GM19372 (cell line): ENCODE measurements around the gene CBLB.
"Not testable (repeated sequence)": the region's sequence is repeated elsewhere in the genome, so short reads cannot be mapped to it uniquely, and the experiment has no call there.

Source experiments
- ATAC-seq: cut with Tn5 transposase; IDR thresholded peaks from one replicate; pipeline ENCODE4 v1.9.1; 2021; ENCODE audit warnings: mild to moderate bottlenecking, low read depth, moderate library complexity; ENCODE audit not compliant: unreplicated experiment

Gene CBLB

DNA sequence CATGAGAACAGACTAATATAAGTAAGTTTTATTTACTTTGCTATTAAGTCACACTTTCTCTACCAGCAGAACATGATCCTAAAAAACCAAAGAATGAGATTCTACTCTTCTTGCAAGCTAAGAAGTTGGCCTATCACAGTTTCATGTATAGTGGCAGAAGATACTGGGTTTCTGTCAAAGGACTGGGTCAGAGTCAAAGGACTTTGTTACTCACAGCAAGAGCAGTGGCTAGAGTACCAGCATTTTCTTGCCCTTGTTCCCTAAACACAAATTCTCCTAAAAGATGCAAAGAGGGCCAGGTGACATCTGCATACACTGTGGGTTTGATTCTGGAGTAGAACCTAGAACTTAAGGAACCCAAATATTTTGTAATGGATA, 105.2 kb downstream of the CBLB start:
- no peak for ATAC-seq

DNA sequence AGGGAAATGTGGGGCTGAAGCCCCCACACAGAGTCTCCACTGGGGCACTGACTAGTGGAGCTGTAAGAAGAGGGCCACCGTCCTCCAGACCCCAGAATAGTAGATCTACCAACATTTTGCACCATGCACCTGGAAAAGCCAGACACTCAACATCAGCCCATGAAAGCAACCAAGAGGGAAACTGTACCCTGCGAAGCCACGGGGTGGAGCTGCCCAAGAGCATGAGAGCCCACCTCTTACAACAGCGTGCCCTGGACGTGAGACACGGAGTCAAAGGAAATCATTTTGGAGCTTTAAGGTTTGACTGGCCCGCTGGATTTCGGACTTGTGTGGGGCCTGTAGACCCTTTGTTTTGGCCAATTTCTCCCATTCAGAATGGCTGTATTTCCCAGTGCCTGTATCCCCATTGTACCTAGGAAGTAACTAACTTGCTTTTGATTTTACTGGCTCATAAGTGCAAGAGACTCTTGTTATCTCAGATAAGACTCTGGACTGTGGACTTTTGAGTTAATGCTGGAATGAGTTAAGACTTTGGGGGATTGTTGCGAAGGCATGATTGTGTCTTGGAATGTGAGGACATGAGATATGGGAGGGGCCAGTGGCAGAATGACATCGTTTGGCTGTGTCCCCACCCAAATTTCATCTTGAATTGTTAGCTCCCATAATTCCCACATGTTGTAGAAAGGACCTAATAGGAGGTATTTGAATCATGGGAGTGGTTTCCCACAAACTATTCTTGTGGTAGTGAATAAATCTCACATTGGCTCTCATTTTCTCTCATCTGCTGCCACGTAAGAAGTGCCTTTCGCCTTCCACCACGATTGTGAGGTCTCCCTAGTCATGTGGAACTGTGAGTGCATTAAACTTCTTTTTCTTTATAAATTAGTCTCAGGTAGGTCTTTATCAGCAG, 105.8 kb downstream of the CBLB start:
- ATAC-seq: no peak

DNA sequence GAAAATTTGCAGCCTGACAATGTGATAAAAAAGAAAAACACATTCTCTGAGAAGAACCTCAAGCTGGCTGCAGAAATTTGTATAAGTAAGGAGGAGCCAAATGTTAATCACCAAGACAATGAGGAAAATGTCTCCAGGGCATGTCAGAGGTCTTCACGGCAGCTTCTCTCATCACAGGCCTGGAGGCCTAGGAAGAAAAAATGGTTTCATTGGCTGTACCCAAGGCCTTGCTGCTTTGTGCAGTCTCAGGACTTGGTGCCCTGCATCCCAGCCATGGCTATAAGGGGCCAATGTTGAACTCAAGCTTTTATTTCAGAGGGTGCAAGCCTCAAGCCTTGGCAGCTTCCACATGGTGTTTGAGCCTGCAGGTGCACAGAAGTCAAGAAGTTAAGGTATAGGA, 106.6 kb downstream of the CBLB start:
- not testable (repeated sequence) for ATAC-seq

DNA sequence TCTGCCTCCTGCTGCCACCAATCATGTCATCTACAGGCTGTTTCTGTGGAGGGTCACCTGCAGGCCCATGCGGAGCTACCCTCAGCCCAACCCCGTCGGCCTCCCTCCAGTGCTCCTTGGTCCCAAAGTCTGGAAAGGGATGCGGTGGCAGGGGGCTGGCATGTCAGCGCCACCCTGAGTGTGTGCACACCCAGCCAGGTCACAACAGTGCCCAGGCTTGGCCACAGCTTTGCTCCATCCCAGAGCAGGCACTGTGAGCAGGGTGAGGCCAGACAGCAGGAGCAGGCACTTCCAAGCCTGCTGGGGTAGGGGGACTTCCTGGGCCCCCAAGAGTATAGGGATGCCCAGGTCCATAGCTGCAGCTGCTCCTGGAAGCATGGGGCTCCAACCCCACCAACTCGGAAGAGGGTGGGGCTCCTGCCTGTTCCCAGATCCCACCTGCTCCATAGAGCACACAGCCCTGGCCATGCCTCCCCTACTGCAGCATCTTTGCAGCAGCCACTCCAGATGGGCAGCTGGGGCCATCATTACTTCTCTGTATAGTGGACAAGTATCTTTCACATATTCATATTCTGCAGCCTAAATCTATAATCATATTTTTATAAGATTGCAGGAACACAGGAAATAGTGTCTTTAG, 109.3 kb downstream of the CBLB start:
- ATAC-seq: no peak

DNA sequence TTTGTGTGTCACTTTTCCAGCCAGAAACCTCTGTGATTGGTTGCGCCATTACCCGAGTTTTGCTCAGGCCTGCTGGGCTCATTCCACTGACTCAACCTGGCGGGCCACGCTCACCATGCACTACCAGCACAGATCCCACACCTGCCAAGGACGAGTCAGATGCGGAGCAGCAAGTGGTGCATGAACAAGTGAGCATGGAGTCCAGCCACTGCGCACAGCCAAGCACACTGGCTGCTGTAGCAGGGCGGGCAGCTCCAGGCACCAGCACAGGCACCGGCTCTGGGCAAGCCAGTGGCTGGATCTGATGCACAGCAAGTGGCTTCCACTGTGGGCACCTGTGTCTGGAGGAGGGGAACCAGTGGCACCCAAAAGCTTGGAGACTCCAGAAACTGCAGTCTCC, 110.4 kb downstream of the CBLB start:
- ATAC-seq: no peak

DNA sequence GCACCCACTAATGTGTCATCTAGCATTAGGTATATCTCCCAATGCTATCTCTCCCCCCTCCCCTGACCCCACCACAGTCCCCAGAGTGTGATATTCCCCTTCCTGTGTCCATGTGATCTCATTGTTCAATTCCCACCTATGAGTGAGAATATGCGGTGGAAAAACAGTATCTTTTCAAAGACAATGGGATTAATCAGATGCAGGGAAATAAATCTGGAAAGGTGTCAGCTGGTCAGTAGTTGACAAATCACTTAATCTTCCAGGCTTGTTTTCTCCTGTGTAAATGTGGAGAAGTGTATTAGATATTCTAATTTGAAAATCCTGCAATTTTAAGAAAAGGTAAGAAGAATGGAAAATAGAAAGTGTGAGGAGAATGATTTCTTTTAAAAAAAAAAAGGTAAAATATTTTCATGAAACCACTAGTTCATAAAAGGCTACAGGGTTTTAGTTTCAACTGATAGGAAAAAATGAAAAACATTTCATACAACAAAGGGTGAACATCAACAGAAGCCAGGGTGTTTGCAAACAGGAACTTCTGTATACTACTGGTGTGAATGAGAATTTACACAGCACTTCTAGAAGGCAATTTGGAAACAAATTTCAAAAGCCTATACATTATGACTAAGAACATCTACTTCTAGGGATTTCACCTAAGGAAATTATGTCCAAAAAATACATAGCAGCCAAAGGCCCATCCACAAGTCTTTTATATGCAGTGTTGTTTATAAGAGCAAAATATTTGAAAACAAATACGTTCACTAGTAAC, 113.5 kb downstream of the CBLB start:
- ATAC-seq: no peak

DNA sequence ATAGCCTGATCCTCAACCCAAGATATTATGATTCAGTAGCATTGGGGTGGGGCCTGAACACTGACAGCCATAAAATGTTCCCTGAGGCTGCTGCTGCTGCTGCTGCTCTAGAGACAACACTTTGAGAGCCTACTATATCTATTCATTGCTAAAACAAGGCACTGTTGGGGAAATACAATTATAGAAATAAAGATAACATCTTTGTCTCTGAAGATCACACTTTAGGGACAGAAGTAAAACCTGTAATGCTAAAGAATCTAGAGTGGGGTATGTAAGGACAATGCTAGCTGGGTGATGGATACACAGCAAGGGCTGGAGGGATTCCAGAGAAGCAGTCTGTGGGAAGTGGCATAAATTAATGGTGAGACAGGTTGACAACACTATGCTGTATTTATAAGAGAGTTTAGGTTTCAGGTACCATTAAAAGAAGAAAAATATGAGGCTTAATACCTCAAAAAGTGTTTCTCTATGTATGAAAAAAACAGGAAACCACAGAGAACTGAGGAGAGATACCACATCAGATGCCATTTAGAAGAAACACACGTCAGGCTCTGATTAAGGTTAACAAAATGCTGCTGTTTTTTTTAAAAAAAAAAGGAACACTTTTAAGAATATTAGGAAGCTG, 115.9 kb downstream of the CBLB start:
- peak; percentile 60 for ATAC-seq

DNA sequence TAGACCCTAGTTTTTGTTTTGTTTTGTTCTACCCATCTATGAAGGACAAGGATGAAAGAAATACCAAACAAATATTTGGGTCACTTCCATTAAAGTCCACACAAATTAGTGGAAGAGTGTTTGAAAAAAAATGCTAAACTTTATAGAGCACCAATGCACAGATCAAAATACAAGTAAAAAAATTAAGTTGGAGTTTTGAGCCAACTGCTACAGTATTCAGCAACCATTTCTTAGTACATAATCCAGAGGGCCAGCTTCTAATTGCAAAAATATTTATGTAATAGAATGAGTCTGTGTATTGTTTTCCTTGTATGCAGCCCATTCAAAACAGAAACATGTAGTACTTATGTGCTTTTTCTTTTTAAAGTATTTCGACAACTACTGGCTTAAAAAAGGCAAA, 121.1 kb downstream of the CBLB start:
- ATAC-seq: no peak

DNA sequence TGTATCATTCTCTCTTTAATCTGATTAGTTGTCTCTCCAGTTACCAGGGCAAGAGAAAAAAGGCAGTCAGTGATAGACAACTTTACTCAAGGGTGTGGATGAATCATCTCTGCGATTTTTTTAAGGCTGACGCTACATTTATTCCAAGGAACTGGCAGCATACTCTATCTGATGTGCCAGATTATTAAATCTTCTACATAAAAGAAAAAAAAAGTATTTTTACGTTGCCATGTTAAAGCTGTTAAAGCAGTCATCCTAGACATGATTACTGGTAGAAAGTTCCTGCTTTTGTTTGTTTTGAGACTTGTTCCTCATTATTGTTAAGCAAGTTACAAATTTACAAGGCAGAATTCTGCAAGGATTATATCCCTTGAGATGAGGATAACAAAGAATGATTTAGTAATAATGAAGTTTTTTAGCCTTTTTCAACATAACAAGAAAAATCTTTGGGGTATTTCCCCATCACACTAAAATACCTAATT, 121.7 kb downstream of the CBLB start:
- no peak for ATAC-seq

DNA sequence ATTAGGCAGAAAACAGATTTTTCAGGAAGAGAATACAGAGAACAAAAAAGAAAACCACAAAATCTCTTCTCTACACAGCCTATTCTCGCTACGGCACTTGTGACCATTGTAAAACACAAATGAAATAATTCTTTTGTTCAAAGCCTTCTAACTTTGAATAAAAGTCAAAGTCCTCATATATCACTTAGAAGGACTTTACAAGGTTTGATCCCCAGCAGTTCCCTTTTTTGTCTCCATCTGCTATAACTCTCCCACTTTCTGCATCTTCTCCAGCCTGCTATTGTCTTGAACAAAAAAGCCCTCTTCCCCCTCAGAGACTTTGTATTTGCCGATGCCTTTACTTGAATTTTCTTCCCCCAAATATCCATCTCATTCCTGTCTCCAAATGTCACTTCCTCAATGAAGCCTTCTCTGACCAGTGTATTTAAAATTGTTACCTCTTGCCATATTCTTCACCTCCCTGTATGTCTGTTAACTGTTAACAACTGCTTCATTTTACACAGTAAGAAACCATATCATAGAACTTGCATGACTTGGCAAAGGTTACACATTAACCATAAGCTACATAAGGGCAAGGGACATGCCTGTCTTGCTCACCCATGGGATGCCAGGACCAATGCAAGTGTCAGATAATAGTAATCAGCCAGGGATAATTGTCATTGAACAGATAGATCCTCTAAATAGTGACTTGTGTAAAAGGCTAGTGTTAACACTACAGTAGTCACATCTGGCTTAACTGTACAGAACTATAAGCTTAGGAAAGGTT, 122.4 kb downstream of the CBLB start:
- no peak for ATAC-seq

DNA sequence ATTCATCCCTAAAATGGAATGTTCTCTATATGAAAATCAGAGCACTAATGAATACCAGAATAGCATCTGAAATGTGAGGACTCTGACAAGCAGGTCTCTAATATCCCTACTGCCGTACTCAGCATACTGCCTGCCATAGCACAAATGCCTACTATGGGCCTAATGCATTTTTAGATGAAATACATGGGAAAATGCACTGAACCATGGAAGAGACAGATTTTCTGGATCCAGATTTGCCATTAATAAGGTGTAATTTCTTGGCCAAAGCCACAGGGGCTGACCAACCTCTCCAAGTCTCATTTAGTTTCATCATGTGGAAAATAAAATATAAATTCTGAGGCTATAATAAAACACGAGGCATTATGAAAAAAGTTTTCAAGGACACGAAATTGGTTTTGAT, 123.8 kb downstream of the CBLB start:
- ATAC-seq: no peak

DNA sequence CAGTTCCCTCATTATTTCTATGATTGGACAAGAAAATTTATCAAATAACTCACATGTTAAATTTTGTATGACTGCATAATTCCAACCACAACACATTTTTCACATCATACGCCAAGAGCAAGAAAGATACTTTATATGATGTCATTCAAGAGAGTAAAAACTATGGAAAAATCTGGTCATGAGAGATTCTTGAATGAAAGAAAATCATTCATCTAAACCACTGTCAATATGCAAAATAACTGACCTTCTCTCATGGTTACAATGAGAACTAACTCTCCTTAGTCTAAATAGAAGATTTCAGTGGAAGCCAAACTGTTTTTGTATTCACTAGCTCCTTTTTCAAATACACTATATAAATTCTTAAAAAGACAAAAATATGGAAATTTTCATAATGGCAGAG, 124.6 kb downstream of the CBLB start:
- no peak for ATAC-seq

DNA sequence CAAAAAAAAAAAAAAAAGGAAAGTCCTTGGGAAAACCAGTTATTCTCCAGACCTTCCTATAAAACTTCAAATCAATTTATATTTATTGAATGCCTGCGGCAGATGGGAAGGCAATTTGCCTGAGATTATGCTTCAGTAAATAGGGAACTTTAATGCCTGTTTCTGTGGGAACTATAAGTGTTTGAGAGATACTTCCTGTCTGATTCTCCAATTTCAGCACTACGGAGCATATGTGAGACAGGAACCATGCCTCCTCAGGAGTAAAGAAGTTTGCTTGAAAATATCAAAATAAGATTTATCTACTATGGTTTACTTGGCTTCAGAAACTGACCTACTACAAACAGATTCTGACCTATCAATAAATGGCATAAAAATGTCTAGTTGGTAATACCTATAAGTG, 135.5 kb downstream of the CBLB start:
- no peak for ATAC-seq

DNA sequence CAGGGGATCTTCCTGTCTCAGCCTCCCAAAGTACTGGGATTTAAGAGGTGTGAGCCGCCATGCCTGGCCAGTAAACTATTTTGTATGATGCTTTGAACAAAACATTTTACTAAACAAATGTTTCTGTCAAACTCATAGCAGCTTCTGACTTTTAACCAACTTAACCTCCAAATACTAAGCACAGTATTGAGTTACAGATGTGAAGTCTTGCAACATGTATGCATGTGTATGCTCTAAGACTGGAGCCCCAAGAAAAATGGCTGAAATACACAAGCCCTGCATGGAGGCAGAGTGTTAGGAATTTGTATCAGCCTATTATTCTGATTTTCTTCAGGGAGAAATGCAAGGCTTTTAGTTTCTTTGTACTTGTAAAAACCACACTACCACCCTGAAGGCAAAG, 137.1 kb downstream of the CBLB start:
- no peak for ATAC-seq

DNA sequence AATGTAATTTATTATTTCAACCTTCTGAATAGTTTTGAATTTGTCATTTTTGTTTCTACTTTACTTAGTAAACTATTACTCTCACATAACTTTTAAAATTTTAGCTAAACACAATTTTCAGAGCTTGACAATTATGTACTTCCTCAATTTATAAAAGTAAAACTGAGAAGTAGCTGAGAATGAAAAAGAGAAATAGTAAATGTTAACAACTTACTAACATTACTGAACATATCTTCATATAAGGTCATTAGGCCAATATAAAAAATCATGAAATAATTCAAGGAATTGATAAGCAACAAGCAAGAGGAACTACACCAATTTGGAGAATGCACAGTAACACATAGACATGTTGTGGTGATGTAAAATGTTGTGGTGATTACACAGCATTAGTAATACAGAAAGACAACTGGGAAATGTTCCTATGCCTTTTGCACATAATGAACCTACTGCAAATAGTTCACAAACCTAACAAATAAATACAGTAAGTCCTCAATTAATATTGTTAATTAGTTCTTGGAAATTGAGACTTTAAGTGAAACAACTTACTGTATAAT, 137.9 kb downstream of the CBLB start:
- ATAC-seq: no peak

DNA sequence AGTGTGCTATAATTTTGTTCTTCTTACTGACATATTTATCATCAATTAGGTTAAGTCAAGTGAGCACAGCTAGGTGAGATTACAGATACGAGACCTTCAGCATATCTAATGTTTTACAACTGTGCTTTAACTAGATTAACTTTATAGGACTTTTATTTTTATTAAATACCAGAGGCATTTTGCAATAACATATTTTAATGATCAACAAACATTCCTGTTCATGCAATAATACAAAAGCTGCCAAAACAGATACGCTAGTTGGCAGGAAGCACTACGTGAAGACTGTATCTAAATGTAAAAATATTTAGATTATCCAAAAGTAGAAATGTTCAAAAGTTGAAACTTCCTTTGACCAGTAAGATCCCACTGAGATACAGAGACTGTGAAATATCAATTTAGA, 139.1 kb downstream of the CBLB start:
- ATAC-seq: no peak

DNA sequence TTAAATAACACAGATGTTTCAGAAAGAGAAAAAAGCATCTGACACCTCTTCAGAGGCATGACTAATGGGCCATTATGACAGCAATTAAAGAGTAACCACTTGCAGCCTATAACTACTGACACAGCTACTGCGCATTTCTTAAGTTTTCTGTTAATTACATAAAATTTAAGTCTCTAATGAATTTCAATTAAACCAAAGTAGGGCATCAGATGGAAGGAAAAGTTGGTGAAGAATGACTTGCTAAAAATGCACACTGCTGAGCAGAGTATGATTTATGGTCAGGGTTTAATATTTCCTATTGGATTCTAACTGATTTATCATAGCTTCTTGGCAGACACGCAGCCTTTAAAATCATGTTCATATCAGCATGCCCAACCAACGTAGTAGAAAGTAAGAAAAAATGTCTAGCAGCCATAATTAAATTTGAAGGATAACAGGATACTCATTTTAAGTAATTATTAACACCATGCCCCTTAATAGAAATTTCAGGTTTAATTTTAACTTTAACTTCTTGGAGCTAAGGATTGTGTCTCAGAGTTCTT, 140.0 kb downstream of the CBLB start:
- no peak for ATAC-seq

DNA sequence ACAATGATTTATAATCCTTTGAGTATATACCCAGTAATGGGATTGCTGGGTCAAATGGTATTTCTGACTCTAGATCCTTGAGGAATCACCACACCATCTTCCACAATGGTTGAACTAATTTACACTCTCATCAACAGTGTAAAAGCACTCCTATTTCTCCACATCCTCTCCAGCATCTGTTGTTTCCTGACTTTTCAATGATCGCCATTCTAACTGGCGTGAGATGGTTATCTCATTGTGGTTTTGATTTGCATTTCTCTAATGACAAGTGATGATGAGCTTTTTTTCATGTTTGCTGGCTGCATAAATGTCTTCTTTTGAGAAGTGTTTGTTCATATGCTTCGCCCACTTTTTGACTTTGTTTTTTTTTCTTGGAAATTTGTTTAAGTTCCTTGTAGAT, 141.8 kb downstream of the CBLB start:
- ATAC-seq: not testable (repeated sequence)

DNA sequence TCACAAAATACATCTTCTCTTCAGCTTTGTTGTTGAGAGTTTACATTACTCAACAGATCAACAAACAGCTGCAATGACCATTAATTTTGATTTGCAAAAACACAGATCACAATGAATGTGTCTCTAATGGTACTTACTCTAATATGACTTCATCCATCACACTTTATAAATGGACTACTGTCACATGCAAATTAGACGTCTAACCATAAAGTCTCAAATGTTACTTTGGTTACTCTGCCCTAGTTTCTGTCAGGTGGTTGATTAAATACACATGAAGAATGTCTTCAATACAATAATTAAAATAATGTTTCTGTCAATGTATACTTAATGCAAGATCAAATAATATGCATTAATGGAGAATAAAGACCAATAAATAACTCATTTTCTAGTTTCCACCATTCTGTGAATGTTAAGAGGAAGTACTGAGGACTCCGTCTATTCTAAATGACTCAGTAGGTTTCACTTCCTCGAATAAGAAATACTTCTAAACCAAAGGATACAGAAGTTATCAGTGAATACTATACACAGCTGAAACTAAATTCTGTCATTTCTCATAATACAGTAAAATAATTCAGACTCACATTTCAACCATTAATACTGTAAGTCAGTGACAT, 145.8 kb downstream of the CBLB start:
- ATAC-seq: peak; percentile 100
